ENCODE results near the gene CCKAR.

DNA sequence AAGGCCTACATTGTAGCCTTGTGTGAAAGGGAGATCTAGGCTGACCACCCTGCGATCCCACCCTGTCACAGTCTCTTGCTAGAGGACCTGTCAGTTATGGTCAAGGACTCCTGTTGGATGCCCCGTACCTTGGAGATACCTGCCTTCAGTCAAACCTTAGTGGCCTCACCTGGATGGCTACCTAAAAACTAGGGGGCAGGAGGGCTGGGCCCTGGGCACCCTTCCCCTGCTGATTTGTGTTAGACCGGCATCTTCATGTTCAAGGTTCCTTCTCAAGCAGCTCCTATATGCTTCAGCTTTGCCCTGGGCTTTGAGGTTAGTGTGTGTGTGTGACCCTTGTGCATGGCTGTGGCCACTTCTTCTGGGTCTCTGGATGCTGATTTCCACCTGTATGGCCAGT lies 35.3 kb downstream of the CCKAR start:
- TF ChIP-seq, protein P1, sequence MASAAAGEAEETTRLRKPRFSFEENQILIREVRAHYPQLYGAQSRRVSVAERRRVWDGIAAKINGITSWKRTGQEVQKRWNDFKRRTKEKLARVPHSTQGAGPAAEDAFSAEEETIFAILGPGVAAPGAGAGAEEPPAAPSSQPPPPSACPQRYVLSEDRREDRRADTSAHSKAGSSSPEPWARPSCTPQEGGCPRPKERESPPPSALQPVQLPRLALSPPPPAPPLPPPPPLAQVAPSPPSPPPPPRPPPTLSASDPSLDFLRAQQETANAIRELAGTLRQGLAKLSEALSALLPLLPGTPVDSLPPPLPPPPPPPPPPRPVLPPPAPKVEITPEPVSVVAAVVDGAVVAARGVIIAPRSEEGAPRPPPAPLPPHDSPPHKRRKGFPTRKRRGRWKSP (CRISPR knock-in tag; IDR thresholded peaks at IDR 0.05), result no peak
- TF ChIP-seq ZNF670 (CRISPR knock-in tag; IDR thresholded peaks at IDR 0.05; ENCODE audit: borderline replicate concordance) (no peak), CEBPB (IDR thresholded peaks at IDR 0.05; ENCODE audit: borderline replicate concordance, low read depth, low read length) (no peak), SUZ12 (IDR thresholded peaks at IDR 0.05; ENCODE audit: low read depth, low read length) (no peak), CHD2 (IDR thresholded peaks at IDR 0.05; ENCODE audit: low read depth, low read length) (no peak), ZNF747 (CRISPR knock-in tag; IDR thresholded peaks at IDR 0.05; ENCODE audit: borderline replicate concordance) (no peak), FOXO1 (CRISPR knock-in tag; IDR thresholded peaks at IDR 0.05) (no peak)
- TF ChIP-seq, protein P2, sequence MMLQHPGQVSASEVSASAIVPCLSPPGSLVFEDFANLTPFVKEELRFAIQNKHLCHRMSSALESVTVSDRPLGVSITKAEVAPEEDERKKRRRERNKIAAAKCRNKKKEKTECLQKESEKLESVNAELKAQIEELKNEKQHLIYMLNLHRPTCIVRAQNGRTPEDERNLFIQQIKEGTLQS (CRISPR knock-in tag; IDR thresholded peaks at IDR 0.05), result no peak

Measured in HepG2 (cell line).